HepG2 (cell line): ENCODE data around the gene HINFP. TPM values are rescaled to one million over a fixed set of nuclear protein-coding genes. Genes with fewer than 3 reads are reported as not detected.

Experiments
- CAMTA2 ChIP-seq: sonication (generic); formaldehyde crosslinking; IDR thresholded peaks from 2 replicates; pipeline ENCODE4 v1.4.0; 2020; ENCODE audit warnings: mild to moderate bottlenecking, missing genetic modification reagents, borderline replicate concordance
- CBFB ChIP-seq: sonication (generic); formaldehyde crosslinking; IDR thresholded peaks from 2 replicates; pipeline ENCODE4 v1.4.0; 2020; ENCODE audit warnings: missing genetic modification reagents
- HNRNPH1 ChIP-seq: fragments of 200-400 bp; formaldehyde crosslinking; optimal IDR thresholded peaks from 2 replicates; pipeline ENCODE3; 2017; ENCODE audit warnings: mild to moderate bottlenecking, low read depth, low read length
- KDM6A ChIP-seq: IDR thresholded peaks from 2 replicates; pipeline ENCODE4 v1.6.1; 2016; ENCODE audit warnings: low read depth
- RFXANK ChIP-seq: IDR thresholded peaks from 2 replicates; pipeline ENCODE4 v1.6.1; 2016
- SAFB2 ChIP-seq: sonication (generic); formaldehyde crosslinking; IDR thresholded peaks from 2 replicates; pipeline ENCODE4 v1.5.1; 2020; ENCODE audit warnings: missing genetic modification reagents, low read depth, mild to moderate bottlenecking, borderline replicate concordance
- SKI ChIP-seq: fragments of 450-650 bp; IDR thresholded peaks from one replicate; pipeline ENCODE4 v1.6.1; 2018; ENCODE audit warnings: mild to moderate bottlenecking; ENCODE audit not compliant: partially characterized antibody
- ZNF124 ChIP-seq: sonication (generic); formaldehyde crosslinking; IDR thresholded peaks from 2 replicates; pipeline ENCODE4 v1.4.0; 2020; ENCODE audit warnings: missing genetic modification reagents
- ZNF136 ChIP-seq: sonication (generic); formaldehyde crosslinking; IDR thresholded peaks from 2 replicates; pipeline ENCODE4 v1.8.1; 2022; ENCODE audit warnings: low read depth, mild to moderate bottlenecking, moderate library complexity, missing genetic modification reagents
- ZNF207 ChIP-seq: fragments of 450-650 bp; IDR thresholded peaks from 2 replicates; pipeline ENCODE4 v1.6.1; 2016; ENCODE audit warnings: antibody characterized with exemption, borderline replicate concordance
- ZNF33A ChIP-seq: sonication (generic); formaldehyde crosslinking; IDR thresholded peaks from 2 replicates; pipeline ENCODE4 v1.5.1; 2020; ENCODE audit warnings: missing genetic modification reagents, mild to moderate bottlenecking, moderate library complexity, borderline replicate concordance
- ZNF343 ChIP-seq: sonication (generic); formaldehyde crosslinking; IDR thresholded peaks from 2 replicates; pipeline ENCODE4 v1.4.0; 2020; ENCODE audit warnings: mild to moderate bottlenecking, missing genetic modification reagents
- ZNF468 ChIP-seq: sonication (generic); formaldehyde crosslinking; IDR thresholded peaks from 2 replicates; pipeline ENCODE4 v1.8.0; 2022; ENCODE audit warnings: mild to moderate bottlenecking, moderate library complexity, missing genetic modification reagents
- ZNF674 ChIP-seq: sonication (generic); formaldehyde crosslinking; IDR thresholded peaks from 2 replicates; pipeline ENCODE4 v1.5.0; 2020; ENCODE audit warnings: low read depth, mild to moderate bottlenecking, missing genetic modification reagents
- polyA plus RNA-seq, 8 experiments: library from polyadenylated mRNA; depleted of rRNA in 3 of 8; stranded (reverse) in 7 of 8; unstranded in 1 of 8; fragments of >200 nt; fragmentation: Illumina TruSeq in 4 of 8; extraction: Trizol in 4 of 8; gene quantifications; 2 replicates each; pipeline versions ENCODE4 v1.2.1 to v1.2.3, GENCODE V29; 2011 to 2016; ENCODE audit warnings: low read depth in 4 of 8, missing spikeins in 1 of 8, mixed read lengths in 1 of 8; ENCODE audit not compliant: insufficient read depth in 1 of 8
- total RNA-seq, 5 experiments: library from RNA; depleted of rRNA; stranded (reverse); fragments of >200 nt; fragmentation: Illumina TruSeq; extraction: Trizol; gene quantifications; 2 replicates each; pipeline ENCODE4 v1.2.3, GENCODE V29; 2016; ENCODE audit warnings: low read depth in 1 of 5
- TF ChIP-seq, protein P1 (sequence below): IDR thresholded peaks from 2 replicates; pipeline ENCODE4 v1.6.1; 2016; ENCODE audit warnings: low read depth, control low read depth
- TF ChIP-seq, protein P2 (sequence below): sonication (generic); formaldehyde crosslinking; IDR thresholded peaks from 2 replicates; pipeline ENCODE4 v1.5.1; 2020; ENCODE audit warnings: mild to moderate bottlenecking, missing genetic modification reagents, borderline replicate concordance
- TF ChIP-seq, protein P3 (sequence below): sonication (generic); formaldehyde crosslinking; IDR thresholded peaks from 2 replicates; pipeline ENCODE4 v1.4.0; 2020; ENCODE audit warnings: mild to moderate bottlenecking, missing genetic modification reagents
- TF ChIP-seq, protein P4 (sequence below): sonication (generic); formaldehyde crosslinking; conservative IDR thresholded peaks from 2 replicates; pipeline ENCODE4 v1.8.0; 2022; ENCODE audit warnings: mild to moderate bottlenecking, moderate library complexity, missing genetic modification reagents
- TF ChIP-seq, protein P5 (sequence below): sonication (generic); formaldehyde crosslinking; IDR thresholded peaks from 2 replicates; pipeline ENCODE4 v1.8.1; 2023; ENCODE audit warnings: missing genetic modification reagents, inconsistent platforms, borderline replicate concordance
- TF ChIP-seq, protein P6 (sequence below): IDR thresholded peaks from 2 replicates; pipeline ENCODE4 v1.6.1; 2016; ENCODE audit warnings: missing compliant biosample characterization, missing genetic modification reagents, borderline replicate concordance

Gene HINFP
- total and polyA plus RNA-seq, 2 of the 13 experiments (the other 11 are each of a cell fraction or from before 2014, with no cell fraction given), result 15.1 to 21.4 TPM

DNA sequence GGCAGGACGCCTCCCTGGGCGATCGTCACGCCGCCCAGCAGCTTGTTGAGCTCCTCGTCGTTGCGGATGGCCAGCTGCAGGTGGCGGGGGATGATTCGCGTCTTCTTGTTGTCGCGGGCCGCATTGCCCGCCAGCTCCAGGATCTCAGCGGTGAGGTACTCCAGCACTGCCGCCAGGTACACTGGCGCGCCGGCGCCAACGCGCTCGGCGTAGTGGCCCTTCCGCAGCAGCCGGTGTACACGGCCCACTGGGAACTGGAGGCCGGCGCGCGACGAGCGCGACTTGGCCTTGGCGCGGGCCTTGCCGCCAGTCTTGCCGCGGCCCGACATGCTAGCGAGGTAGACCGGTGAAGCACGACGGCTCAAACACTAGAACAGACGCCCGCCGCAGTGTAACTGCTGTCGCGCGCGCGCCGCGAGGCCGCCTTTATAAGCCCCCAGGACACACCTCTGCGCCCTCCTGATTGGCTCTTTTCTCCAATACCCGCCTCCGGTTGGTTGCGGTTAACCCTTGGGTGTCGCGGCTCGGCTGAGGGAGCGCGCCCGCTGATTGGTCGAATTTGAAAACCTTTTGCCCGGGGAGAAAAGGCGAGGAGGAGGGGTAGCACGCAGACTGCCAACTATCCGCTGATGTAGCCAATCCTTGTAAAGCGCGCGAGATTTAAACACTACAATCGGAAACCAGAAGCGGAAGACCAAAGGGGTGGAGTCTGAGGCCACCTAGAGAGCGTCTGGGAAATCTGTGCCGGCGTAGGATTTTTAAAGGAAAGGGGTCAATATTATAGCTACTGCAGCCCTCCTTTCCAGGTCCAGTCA lies 26.1 kb upstream of the HINFP start (continued):
- TF ChIP-seq, protein P1, sequence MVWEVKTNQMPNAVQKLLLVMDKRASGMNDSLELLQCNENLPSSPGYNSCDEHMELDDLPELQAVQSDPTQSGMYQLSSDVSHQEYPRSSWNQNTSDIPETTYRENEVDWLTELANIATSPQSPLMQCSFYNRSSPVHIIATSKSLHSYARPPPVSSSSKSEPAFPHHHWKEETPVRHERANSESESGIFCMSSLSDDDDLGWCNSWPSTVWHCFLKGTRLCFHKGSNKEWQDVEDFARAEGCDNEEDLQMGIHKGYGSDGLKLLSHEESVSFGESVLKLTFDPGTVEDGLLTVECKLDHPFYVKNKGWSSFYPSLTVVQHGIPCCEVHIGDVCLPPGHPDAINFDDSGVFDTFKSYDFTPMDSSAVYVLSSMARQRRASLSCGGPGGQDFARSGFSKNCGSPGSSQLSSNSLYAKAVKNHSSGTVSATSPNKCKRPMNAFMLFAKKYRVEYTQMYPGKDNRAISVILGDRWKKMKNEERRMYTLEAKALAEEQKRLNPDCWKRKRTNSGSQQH (CRISPR knock-in tag), result no peak
- no peak for TF ChIP-seq KDM6A
- peak; percentile 82 for TF ChIP-seq CBFB (CRISPR knock-in tag)
- TF ChIP-seq CAMTA2 (CRISPR knock-in tag), result peak; percentile 71; the same call in 1 of the 2 replicates
- peak; percentile 82; the same call in 1 of the 2 replicates for TF ChIP-seq ZNF136 (CRISPR knock-in tag)
- TF ChIP-seq ZNF674 (CRISPR knock-in tag), result no peak
- TF ChIP-seq, protein P2, sequence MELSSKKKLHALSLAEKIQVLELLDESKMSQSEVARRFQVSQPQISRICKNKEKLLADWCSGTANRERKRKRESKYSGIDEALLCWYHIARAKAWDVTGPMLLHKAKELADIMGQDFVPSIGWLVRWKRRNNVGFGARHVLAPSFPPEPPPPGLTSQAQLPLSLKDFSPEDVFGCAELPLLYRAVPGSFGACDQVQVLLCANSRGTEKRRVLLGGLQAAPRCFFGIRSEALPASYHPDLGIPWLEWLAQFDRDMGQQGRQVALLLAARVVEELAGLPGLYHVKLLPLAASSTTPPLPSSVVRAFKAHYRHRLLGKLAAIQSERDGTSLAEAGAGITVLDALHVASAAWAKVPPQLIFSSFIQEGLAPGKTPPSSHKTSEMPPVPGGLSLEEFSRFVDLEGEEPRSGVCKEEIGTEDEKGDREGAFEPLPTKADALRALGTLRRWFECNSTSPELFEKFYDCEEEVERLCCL (CRISPR knock-in tag), result 0 out of 2 replicates have a peak, but pooled peaks have one; percentile 56
- TF ChIP-seq RFXANK (CRISPR knock-in tag), result 0 out of 2 replicates have a peak, but pooled peaks have one; percentile 65
- TF ChIP-seq ZNF468, result no peak
- TF ChIP-seq, protein P3, sequence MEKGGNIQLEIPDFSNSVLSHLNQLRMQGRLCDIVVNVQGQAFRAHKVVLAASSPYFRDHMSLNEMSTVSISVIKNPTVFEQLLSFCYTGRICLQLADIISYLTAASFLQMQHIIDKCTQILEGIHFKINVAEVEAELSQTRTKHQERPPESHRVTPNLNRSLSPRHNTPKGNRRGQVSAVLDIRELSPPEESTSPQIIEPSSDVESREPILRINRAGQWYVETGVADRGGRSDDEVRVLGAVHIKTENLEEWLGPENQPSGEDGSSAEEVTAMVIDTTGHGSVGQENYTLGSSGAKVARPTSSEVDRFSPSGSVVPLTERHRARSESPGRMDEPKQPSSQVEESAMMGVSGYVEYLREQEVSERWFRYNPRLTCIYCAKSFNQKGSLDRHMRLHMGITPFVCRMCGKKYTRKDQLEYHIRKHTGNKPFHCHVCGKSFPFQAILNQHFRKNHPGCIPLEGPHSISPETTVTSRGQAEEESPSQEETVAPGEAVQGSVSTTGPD (CRISPR knock-in tag), result no peak
- peak; percentile 94 for TF ChIP-seq ZNF343 (CRISPR knock-in tag)
- 0 out of 2 replicates have a peak, but pooled peaks have one; percentile 32 for TF ChIP-seq ZNF124 (CRISPR knock-in tag)
- TF ChIP-seq SAFB2 (CRISPR knock-in tag), result peak; percentile 75; the same call in 1 of the 2 replicates
- peak; percentile 30 for TF ChIP-seq SKI
- TF ChIP-seq, protein P4, sequence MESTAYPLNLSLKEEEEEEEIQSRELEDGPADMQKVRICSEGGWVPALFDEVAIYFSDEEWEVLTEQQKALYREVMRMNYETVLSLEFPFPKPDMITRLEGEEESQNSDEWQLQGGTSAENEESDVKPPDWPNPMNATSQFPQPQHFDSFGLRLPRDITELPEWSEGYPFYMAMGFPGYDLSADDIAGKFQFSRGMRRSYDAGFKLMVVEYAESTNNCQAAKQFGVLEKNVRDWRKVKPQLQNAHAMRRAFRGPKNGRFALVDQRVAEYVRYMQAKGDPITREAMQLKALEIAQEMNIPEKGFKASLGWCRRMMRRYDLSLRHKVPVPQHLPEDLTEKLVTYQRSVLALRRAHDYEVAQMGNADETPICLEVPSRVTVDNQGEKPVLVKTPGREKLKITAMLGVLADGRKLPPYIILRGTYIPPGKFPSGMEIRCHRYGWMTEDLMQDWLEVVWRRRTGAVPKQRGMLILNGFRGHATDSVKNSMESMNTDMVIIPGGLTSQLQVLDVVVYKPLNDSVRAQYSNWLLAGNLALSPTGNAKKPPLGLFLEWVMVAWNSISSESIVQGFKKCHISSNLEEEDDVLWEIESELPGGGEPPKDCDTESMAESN (CRISPR knock-in tag), result peak; percentile 97
- TF ChIP-seq, protein P5, sequence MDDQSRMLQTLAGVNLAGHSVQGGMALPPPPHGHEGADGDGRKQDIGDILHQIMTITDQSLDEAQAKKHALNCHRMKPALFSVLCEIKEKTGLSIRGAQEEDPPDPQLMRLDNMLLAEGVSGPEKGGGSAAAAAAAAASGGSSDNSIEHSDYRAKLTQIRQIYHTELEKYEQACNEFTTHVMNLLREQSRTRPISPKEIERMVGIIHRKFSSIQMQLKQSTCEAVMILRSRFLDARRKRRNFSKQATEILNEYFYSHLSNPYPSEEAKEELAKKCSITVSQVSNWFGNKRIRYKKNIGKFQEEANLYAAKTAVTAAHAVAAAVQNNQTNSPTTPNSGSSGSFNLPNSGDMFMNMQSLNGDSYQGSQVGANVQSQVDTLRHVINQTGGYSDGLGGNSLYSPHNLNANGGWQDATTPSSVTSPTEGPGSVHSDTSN (CRISPR knock-in tag), result peak; percentile 58; the same call in 1 of the 2 replicates
- TF ChIP-seq, protein P6, sequence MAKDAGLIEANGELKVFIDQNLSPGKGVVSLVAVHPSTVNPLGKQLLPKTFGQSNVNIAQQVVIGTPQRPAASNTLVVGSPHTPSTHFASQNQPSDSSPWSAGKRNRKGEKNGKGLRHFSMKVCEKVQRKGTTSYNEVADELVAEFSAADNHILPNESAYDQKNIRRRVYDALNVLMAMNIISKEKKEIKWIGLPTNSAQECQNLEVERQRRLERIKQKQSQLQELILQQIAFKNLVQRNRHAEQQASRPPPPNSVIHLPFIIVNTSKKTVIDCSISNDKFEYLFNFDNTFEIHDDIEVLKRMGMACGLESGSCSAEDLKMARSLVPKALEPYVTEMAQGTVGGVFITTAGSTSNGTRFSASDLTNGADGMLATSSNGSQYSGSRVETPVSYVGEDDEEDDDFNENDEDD (CRISPR knock-in tag), result peak; percentile 98
- TF ChIP-seq ZNF207, result no peak
- TF ChIP-seq ZNF33A (CRISPR knock-in tag), result peak; percentile 61; the same call in 1 of the 2 replicates
- TF ChIP-seq HNRNPH1, result peak; percentile 53
